Vagina (tissue), 2 donors: ENCODE data around the gene CYYR1.

Experiments used
- POLR2A ChIP-seq, 2 donors: fragments of 450-650 bp; IDR thresholded peaks; one replicate each; pipeline ENCODE4 v1.6.1; 2017; ENCODE audit warnings: antibody characterized with exemption in 2 of 2, mild to moderate bottlenecking in 2 of 2, moderate library complexity in 2 of 2
- TF ChIP-seq, protein P1 (sequence below), 3 experiments: fragments of 450-650 bp in 2 of 3; fragments of 200-600 bp in 1 of 3; sonication (generic) in 1 of 3; IDR thresholded peaks; one replicate each; pipeline ENCODE4 v1.5.1; 2017 to 2019; ENCODE audit warnings: antibody characterized with exemption in 3 of 3, mild to moderate bottlenecking in 2 of 3, moderate library complexity in 2 of 3

GRCh38 chr21:26570203-26570602 is 2.9 kb downstream of the CYYR1 start:
- TF ChIP-seq, protein P1, sequence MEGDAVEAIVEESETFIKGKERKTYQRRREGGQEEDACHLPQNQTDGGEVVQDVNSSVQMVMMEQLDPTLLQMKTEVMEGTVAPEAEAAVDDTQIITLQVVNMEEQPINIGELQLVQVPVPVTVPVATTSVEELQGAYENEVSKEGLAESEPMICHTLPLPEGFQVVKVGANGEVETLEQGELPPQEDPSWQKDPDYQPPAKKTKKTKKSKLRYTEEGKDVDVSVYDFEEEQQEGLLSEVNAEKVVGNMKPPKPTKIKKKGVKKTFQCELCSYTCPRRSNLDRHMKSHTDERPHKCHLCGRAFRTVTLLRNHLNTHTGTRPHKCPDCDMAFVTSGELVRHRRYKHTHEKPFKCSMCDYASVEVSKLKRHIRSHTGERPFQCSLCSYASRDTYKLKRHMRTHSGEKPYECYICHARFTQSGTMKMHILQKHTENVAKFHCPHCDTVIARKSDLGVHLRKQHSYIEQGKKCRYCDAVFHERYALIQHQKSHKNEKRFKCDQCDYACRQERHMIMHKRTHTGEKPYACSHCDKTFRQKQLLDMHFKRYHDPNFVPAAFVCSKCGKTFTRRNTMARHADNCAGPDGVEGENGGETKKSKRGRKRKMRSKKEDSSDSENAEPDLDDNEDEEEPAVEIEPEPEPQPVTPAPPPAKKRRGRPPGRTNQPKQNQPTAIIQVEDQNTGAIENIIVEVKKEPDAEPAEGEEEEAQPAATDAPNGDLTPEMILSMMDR (IDR thresholded peaks at IDR 0.05) = no peak
- no peak for TF ChIP-seq POLR2A (IDR thresholded peaks at IDR 0.05)
